D721Med (cell line): ENCODE results near the gene LRP1B.
A peak's percentile ranks its signal among the peaks of the same experiment; 100 is the strongest.

Source experiments
- DNase-seq: peaks from one replicate; pipeline ENCODE4 v3.0.0; 2011; ENCODE audit warnings: low spot score; ENCODE audit not compliant: insufficient read length
- FAIRE-seq: peaks from 2 replicates; lab custom pipeline; 2011; peaks lifted over from hg19 to GRCh38; lab: Jason Lieb, UNC
- CTCF ChIP-seq: IDR thresholded peaks from 2 replicates; pipeline ENCODE4 v1.5.1; 2012; ENCODE audit warnings: mild to moderate bottlenecking, control low read depth; ENCODE audit not compliant: insufficient read depth; ENCODE audit errors: missing control alignments

The LRP1B gene

GRCh38 chr2:140624200-140624599, 1506.6 kb downstream of the LRP1B start:
- FAIRE-seq (peak; percentile 25), DNase-seq (no peak)
- TF ChIP-seq CTCF = no peak

- no peak for TF ChIP-seq CTCF
- no peak for DNase-seq
- no peak for FAIRE-seq
Measured at GRCh38 chr2:140621583-140622362, 1509.0 kb downstream of the LRP1B start.

- no peak for FAIRE-seq
- no peak for TF ChIP-seq CTCF
Measured at GRCh38 chr2:140604788-140605187, 1526.0 kb downstream of the LRP1B start.

GRCh38 chr2:140604096-140604495, 1526.7 kb downstream of the LRP1B start:
- FAIRE-seq = no peak

More at GRCh38 chr2:140604788-140605187, 1526.0 kb downstream of the LRP1B start:
- DNase-seq = no peak

GRCh38 chr2:140603416-140603815, 1527.4 kb downstream of the LRP1B start:
- DNase-seq (no peak), FAIRE-seq (no peak)
- TF ChIP-seq CTCF = no peak

More at GRCh38 chr2:140604096-140604495, 1526.7 kb downstream of the LRP1B start:
- no peak for TF ChIP-seq CTCF
- DNase-seq = no peak

GRCh38 chr2:140601801-140602200, 1529.0 kb downstream of the LRP1B start:
- no peak for FAIRE-seq

More at GRCh38 chr2:140601801-140602200, 1529.0 kb downstream of the LRP1B start:
- DNase-seq = no peak
- TF ChIP-seq CTCF = no peak
